CD4-positive, alpha-beta T cell treated with Interleukin-2 at 100 ng/mL for 4 hours (primary cell): ENCODE data around the gene DMRT2.

Source experiments
- DNase-seq: peaks from one replicate; pipeline ENCODE4 v3.0.0-alpha.2; 2020; ENCODE audit warnings: low spot score

DMRT2 gene

GRCh38 chr9:1096155-1096964 is 46.2 kb downstream of the DMRT2 start:
- DNase-seq: no peak

- no peak for DNase-seq
Observed at GRCh38 chr9:1098551-1098950, 48.4 kb downstream of the DMRT2 start.

GRCh38 chr9:1100201-1100600 is 50.0 kb downstream of the DMRT2 start:
- DNase-seq: no peak

- DNase-seq: no peak
Observed at GRCh38 chr9:1100945-1101344, 50.8 kb downstream of the DMRT2 start.

GRCh38 chr9:1101846-1102641 is 51.9 kb downstream of the DMRT2 start:
- DNase-seq: no peak

DNA sequence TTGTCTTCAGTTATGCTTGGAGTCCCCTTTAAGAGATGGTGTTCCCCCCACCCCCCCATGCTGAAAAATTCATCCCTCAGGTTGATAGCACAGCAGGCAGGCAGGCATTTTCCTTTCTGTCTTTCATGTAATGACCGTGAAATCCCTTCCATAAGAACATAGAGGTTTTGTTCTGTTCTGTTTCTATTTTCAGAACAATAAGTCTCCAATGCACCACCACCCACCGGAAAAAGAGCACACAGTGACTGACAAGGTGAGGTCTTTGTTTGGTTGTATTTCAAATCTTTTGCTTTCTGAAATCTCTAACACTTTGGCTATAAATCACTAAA is 52.4 kb downstream of the DMRT2 start:
- DNase-seq: no peak
